GM12874 (cell line): ENCODE measurements around the gene NOP56.

Source experiments
- TF ChIP-seq, protein P1 (sequence below): IDR thresholded peaks from 2 replicates; pipeline ENCODE4 v1.5.1; 2011; ENCODE audit warnings: low read depth, mild to moderate bottlenecking, control low read depth, low read length, moderate library complexity; ENCODE audit not compliant: insufficient read depth

NOP56 gene

DNA sequence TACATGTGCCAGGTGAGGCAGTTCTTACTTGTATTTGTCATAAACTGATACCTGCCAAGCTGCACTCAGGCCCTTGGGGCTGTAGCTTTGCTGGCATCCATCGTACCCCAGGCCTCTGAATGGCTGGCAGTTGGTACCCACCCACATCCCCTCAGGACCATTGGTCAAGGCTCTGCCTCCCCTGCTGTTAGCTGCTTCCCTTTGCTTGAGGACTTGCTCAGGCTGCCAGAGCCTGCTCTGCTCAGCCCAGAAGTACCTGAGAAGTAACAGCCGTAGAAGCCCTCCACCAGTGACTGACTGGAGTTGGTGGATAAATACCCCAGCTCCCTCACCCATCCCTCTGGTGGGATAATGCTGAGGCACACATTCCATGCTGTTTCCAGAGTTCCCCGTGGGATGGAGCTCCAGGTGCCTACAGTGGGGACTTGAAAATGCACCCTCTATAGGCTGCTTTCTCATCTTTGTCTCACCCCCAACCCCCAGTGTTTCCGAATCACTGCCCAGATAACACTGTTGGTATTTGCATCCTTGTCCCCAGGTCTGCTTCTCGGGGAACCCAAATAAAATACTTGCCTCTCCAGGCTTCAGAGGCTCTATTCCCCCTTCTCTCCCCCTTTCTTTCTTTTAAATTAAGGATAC, 47.5 kb downstream of the NOP56 start:
- TF ChIP-seq, protein P1, sequence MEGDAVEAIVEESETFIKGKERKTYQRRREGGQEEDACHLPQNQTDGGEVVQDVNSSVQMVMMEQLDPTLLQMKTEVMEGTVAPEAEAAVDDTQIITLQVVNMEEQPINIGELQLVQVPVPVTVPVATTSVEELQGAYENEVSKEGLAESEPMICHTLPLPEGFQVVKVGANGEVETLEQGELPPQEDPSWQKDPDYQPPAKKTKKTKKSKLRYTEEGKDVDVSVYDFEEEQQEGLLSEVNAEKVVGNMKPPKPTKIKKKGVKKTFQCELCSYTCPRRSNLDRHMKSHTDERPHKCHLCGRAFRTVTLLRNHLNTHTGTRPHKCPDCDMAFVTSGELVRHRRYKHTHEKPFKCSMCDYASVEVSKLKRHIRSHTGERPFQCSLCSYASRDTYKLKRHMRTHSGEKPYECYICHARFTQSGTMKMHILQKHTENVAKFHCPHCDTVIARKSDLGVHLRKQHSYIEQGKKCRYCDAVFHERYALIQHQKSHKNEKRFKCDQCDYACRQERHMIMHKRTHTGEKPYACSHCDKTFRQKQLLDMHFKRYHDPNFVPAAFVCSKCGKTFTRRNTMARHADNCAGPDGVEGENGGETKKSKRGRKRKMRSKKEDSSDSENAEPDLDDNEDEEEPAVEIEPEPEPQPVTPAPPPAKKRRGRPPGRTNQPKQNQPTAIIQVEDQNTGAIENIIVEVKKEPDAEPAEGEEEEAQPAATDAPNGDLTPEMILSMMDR: no peak

DNA sequence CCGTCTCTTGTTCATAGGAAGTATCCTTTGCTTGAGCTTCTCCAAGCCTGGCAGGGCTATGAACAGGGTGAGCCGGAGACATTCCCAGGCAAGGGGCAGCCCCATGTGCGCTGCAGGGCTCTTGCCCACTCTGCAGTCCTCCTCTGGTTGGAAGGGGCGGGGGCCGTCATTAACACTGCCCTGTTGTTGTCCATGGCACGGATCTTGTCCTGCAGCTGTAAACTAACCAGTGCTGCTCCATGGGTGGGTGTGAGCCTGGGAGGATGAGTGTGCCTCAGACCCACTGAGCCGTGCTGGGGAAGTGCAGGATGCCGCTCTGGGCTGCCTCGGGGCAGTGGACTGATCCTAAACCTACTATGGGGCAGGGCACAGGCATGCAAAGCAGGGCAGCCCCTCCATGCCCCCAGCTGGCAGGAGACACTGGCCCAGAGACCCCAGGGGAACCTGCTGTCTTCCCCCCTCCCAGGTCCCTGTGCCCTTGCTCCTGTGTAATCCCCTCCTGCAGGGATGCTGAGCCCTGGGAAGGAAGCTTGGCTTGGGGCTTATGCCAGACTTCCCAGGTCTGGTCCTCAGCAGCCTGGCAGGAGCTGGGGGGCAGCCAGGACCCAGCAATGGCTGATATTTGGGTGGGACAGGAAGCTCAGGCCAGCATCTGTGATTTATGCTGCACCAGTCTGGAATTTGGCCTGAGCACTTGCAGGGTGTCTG, 48.6 kb downstream of the NOP56 start:
- TF ChIP-seq, protein P1: no peak

DNA sequence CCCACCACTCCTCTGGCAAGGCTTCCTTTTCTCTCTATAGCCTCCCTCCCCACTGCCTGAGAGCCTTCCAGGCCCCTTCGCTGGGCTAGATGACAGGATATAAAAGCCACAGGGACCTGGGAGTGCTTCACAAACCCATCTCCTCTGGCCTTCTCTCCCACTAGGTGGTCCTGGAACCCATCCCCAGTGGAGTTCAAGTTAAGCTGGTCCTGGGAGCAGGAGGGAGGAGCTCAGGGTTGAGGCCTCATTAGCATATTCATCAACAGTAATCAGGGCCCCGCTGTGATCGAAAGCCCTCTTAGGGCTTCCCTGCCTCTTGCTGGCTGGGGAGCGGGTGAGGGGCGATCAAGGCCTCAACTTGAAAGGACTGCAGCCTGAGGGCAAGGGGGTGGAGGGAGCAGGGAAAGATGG, 49.2 kb downstream of the NOP56 start:
- TF ChIP-seq, protein P1: no peak

DNA sequence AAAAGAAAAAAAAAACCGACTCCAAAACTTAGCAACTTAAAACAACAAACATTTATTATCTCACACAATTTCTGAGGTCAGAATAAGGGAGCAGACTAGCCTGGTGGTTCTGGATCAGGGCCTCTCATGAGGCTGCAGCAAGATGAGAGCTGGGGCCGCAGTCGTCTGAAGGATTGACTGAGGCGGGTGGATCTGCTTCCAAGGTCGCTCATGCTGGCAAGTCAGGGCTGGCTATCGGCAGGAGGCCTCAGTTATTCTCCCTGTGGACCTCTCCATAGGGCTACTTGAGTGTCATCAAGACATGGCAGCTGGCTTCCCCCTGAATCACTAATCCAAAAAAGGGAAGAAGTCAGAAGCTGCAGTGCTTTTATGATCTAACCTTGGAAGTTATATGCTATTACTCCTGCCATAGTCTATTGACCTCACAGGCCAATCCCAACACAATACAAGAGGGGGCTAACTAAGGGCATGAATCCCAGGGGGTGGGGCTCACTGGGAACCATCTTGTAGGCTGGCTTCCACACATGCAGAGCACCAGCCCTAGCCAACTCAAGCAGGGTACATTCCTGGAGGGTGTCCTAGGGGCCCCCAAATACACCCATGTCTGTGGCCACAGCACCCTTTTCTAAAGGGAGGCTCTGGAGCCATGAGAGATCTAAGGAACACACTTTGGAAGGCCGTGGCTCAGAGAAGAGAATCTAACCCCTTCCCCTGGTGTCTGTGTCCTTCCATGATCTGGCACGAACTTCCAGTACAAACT, 51.5 kb downstream of the NOP56 start:
- TF ChIP-seq, protein P1: no peak

DNA sequence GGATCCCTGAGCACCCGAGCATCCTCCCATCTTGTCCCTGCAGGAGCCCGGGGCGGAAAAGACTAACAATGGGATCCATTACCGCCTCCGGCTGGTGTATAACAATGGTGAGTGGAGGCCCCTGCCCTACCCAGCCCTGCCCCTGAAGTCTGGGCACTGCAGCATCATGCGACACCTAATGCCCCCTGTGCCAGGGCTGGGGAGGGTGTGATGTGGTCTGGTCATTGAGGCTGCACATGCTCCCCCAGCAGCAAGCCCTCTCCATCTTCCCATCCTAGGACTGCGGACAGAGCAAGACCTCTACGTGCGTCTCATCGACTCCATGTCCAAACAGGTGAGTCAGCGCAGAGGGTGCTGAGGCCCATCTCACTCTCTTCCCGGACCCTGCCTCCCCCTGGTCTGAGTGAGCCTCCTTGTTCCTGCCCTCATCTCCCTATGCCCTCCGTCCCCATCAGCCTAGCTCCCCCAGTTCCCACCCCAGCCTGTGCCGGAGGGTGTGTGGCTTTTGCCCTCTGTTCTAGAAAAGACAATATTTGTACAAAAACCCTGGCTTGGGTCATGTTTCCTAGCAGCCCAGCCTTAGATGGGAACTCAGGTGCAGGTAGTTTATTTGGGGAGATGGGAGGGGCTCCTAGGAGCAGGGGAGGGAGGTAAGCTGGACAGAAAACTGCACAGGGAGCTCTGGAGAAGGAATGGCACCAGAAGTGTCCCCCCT, 53.7 kb downstream of the NOP56 start:
- TF ChIP-seq, protein P1: no peak

DNA sequence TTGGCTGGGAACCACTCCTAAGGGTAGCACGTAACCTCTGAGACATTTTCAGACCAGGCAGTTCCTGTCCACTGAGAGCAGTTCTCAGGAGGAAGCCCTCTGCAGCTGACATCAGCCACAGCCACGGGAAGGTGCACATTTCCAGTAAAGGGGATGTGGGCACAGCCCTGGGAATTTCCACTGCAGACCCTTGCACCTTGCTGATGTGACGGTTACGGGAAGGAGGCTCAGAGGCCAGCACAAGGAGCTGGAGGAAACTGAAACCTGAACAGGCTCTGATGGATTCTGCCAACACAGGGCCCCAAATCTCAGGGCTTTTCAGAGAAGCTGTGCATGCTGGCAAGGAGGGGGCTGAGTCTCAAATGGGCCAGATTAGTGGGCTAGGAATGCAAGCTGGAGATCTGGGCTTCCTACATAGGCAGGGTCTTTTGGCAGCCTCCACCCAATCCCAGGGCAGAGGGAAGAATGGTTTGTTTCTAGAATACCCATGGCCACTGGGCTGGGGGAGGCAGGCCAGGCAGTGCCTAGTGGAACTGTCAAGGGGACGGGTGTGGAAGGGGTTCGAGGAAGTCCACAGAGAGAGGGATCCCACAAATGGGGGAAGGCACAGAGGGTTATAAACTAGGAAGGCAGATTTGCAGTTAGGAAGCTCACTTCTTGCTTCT, 54.4 kb downstream of the NOP56 start:
- TF ChIP-seq, protein P1: no peak
